ENCODE results near the gene BDP1.
A peak's percentile ranks its signal among the peaks of the same experiment; 100 is the strongest.
"Not testable (repeated sequence)": the region's sequence is repeated elsewhere in the genome, so short reads cannot be mapped to it uniquely, and the experiment has no call there.

BDP1 gene

GRCh38 chr5:71571811-71572210 lies 116.4 kb downstream of the BDP1 start:
- not testable (repeated sequence) for DNase-seq (ENCODE audit: low read depth in 2 of 2)

- no peak for DNase-seq (ENCODE audit: low read depth in 2 of 2)
These were observed 118.1 kb downstream of the BDP1 start for GRCh38 chr5:71573591-71573990.

GRCh38 chr5:71575588-71575987 lies 120.1 kb downstream of the BDP1 start:
- not testable (repeated sequence) for DNase-seq (ENCODE audit: low read depth in 2 of 2)

GRCh38 chr5:71576241-71576640 lies 120.8 kb downstream of the BDP1 start:
- no peak for DNase-seq (ENCODE audit: low read depth in 2 of 2)

GRCh38 chr5:71577839-71578238 lies 122.4 kb downstream of the BDP1 start:
- not testable (repeated sequence) for DNase-seq (ENCODE audit: low read depth in 2 of 2)

GRCh38 chr5:71582945-71583584 lies 127.6 kb downstream of the BDP1 start:
- no peak for DNase-seq (ENCODE audit: low read depth in 2 of 2)

GRCh38 chr5:71586052-71586940 lies 130.8 kb downstream of the BDP1 start:
- no peak for DNase-seq (ENCODE audit: low read depth in 2 of 2)

GRCh38 chr5:71586941-71587765 lies 131.7 kb downstream of the BDP1 start, which contains the start of gene MCCC2:
TSS of gene MCCC2 (plus strand) at chr5:71587340. CDS start at chr5:71587426, 86 bp downstream.
- DNase-seq (ENCODE audit: low read depth in 2 of 2), result peak; percentile 96 to 97

- peak in 1 of 2 donors; percentile 1 for DNase-seq (ENCODE audit: low read depth in 2 of 2)
These were observed 132.5 kb downstream of the BDP1 start for GRCh38 chr5:71587766-71588532.

- DNase-seq (ENCODE audit: low read depth in 2 of 2), result no peak
These were observed 133.1 kb downstream of the BDP1 start for GRCh38 chr5:71588533-71588885.

- no peak for DNase-seq (ENCODE audit: low read depth in 2 of 2)
These were observed 134.5 kb downstream of the BDP1 start for GRCh38 chr5:71589903-71590302.

- no peak for DNase-seq (ENCODE audit: low read depth in 2 of 2)
These were observed 135.6 kb downstream of the BDP1 start for GRCh38 chr5:71591100-71591499.

- no peak for DNase-seq (ENCODE audit: low read depth in 2 of 2)
These were observed 140.7 kb downstream of the BDP1 start for GRCh38 chr5:71596169-71596568.

- DNase-seq (ENCODE audit: low read depth in 2 of 2), result no peak
These were observed 141.6 kb downstream of the BDP1 start for GRCh38 chr5:71597001-71597400.

- no peak for DNase-seq (ENCODE audit: low read depth in 2 of 2)
These were observed 145.3 kb downstream of the BDP1 start for GRCh38 chr5:71600783-71601182.

- peak; percentile 42 to 62 for DNase-seq (ENCODE audit: low read depth in 2 of 2)
These were observed 146.0 kb downstream of the BDP1 start for GRCh38 chr5:71601222-71602026.

GRCh38 chr5:71609916-71610315 lies 154.5 kb downstream of the BDP1 start:
- not testable (repeated sequence) for DNase-seq (ENCODE audit: low read depth in 2 of 2)

- no peak for DNase-seq (ENCODE audit: low read depth in 2 of 2)
These were observed 160.4 kb downstream of the BDP1 start for GRCh38 chr5:71615809-71616208.

All from stimulated activated CD4-positive, alpha-beta T cell treated with anti-CD3 and anti-CD28 coated beads, Interleukin-4, amount 100 ng/mL, for 48 hours (primary cell).